ENCODE measurements around the gene HNF1A.

DNA sequence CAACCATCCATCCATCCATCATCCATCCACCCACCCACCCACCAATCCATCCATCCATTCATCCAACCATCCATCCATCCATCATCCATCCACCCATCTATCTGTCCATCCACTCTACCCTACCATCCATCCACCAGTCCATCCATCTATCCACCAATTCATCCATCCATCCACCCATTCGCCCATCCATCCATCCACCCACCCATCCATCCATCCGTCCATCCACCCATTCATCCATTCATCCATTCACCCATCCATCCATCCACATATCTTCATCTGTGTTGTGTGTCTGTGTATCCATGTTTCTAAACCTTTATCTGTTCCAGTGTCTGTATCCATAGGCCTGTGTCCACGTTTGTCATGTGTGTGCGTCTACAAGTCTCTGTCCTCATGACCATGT, 9.9 kb downstream of the HNF1A start:
- TF ChIP-seq, protein P1, sequence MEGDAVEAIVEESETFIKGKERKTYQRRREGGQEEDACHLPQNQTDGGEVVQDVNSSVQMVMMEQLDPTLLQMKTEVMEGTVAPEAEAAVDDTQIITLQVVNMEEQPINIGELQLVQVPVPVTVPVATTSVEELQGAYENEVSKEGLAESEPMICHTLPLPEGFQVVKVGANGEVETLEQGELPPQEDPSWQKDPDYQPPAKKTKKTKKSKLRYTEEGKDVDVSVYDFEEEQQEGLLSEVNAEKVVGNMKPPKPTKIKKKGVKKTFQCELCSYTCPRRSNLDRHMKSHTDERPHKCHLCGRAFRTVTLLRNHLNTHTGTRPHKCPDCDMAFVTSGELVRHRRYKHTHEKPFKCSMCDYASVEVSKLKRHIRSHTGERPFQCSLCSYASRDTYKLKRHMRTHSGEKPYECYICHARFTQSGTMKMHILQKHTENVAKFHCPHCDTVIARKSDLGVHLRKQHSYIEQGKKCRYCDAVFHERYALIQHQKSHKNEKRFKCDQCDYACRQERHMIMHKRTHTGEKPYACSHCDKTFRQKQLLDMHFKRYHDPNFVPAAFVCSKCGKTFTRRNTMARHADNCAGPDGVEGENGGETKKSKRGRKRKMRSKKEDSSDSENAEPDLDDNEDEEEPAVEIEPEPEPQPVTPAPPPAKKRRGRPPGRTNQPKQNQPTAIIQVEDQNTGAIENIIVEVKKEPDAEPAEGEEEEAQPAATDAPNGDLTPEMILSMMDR (IDR thresholded peaks at IDR 0.05; ENCODE audit: insufficient read depth, low read length): no peak
- TF ChIP-seq GABPA (IDR thresholded peaks at IDR 0.05; ENCODE audit: low read depth): no peak
- no peak for TF ChIP-seq SPI1 (IDR thresholded peaks at IDR 0.05; ENCODE audit: borderline replicate concordance, low read depth)

Data from HL-60 (cell line).